Right lobe of liver (tissue), 6 donors: Measurements from ENCODE around the gene PRR5L. TPM values are rescaled to one million over a fixed set of nuclear protein-coding genes. Genes with fewer than 3 reads are reported as not detected.

Source experiments
- ATAC-seq, 4 donors: fragments of 200-7000 bp; cut with Tn5 transposase; one replicate each; pipeline ENCODE4 v1.9.1; 2020; ENCODE audit warnings: mild to moderate bottlenecking in 4 of 4, moderate library complexity in 4 of 4
- DNase-seq, 3 donors: peaks; one replicate each; pipeline ENCODE4 v3.0.0-alpha.2; 2020
- H3K27ac ChIP-seq, 3 donors: fragments of 200-600 bp; one replicate each; pipeline ENCODE4 v1.8.0; 2022
- H3K27me3 ChIP-seq, 2 donors: fragments of 200-600 bp; one replicate each; pipeline ENCODE4 v1.8.0; 2022
- H3K36me3 ChIP-seq, 4 donors: fragments of 200-600 bp; sonication (generic) in 1 of 4; one replicate each; pipeline versions ENCODE4 v1.5.1 to v1.8.0; 2017 to 2022; ENCODE audit warnings: control low read depth in 1 of 4
- H3K4me1 ChIP-seq, 4 donors: fragments of 200-600 bp; sonication (generic) in 1 of 4; one replicate each; pipeline versions ENCODE4 v1.5.1 to v1.8.0; 2017 to 2022; ENCODE audit warnings: control low read depth in 1 of 4
- H3K4me3 ChIP-seq, 3 donors: fragments of 200-600 bp; one replicate each; pipeline ENCODE4 v1.8.0; 2022
- H3K9me3 ChIP-seq, 4 donors: fragments of 200-600 bp; sonication (generic) in 1 of 4; one replicate each; pipeline versions ENCODE4 v1.5.1 to v1.8.0; 2017 to 2022; ENCODE audit warnings: control low read depth in 1 of 4
- CTCF ChIP-seq, 4 donors: fragments of 200-600 bp in 3 of 4; fragments of 450-650 bp in 1 of 4; IDR thresholded peaks; one replicate each; pipeline versions ENCODE4 v1.5.1 to v1.8.0; 2016 to 2022; ENCODE audit warnings: antibody characterized with exemption in 4 of 4, mild to moderate bottlenecking in 2 of 4
- POLR2A ChIP-seq: fragments of 450-650 bp; IDR thresholded peaks from one replicate; pipeline ENCODE4 v1.6.1; 2017; ENCODE audit warnings: antibody characterized with exemption, mild to moderate bottlenecking
- WGBS: methylation state at CpG from one replicate; pipeline ENCODE4 v1.1.6; 2018; ENCODE audit warnings: low coverage, low lambda C conversion rate; ENCODE audit not compliant: insufficient coverage; ENCODE audit errors: missing lambda C conversion rate; 5-methylcytosine and 5-hydroxymethylcytosine counted together
- intact Hi-C, 2 donors: fragments of 100-400 bp; cut with DNase I; formaldehyde crosslinking; loops; one replicate each; pipeline versions ENCODE4 v1.11.2 to v1.14.1; 2022
- total RNA-seq, 6 experiments: library from RNA; depleted of rRNA in 2 of 6; stranded (reverse); fragments of >200 nt in 2 of 6; fragmentation: NEBNext Ultra II Directional in 3 of 6; extraction: Animal tissue kit (Norgen Biotek cat#: 25700) in 3 of 6; gene quantifications; one replicate each; pipeline versions ENCODE4 v1.1.0 to v1.2.4, GENCODE V29; 2016 to 2023
- donor health status: DM: no; HTN: yes; CAD: no.
- donor health status: DM: no; HTN: no; CAD: no.
- donor health status: DM: no; HTN: no; CAD: no.
- donor health status: DM: no; HTN: yes; CAD: no.
- donor health status: DM: no; HTN: yes; CAD: no.

Gene PRR5L
- total RNA-seq, 6 experiments from 2014 or later: 2.2 to 4.5 (median 2.3) TPM

- ATAC-seq (peak; percentile 39 to 68 (median 45)), DNase-seq (peak in 1 of 3 donors; percentile 50)
- Histone ChIP-seq H3K9me3 (no peaks in the 10 kb centered on the region), H3K36me3 (no peaks in the 10 kb centered on the region), H3K27ac (peak overlapping the region in 1 of 3 donors; percentile 13), H3K4me1 (no peaks in the 10 kb centered on the region), H3K27me3 (no peaks in the 10 kb centered on the region), H3K4me3 (no peak overlapping the region)
- intact Hi-C loops: no loop called here
- TF ChIP-seq POLR2A (no peak), CTCF (IDR thresholded peaks at IDR 0.05) (no peak)
- 6% methylated on average over 11 of the region's 11 CpGs for WGBS
Measured at GRCh38 chr11:36361901-36362391, 65.9 kb downstream of the PRR5L start.

DNA sequence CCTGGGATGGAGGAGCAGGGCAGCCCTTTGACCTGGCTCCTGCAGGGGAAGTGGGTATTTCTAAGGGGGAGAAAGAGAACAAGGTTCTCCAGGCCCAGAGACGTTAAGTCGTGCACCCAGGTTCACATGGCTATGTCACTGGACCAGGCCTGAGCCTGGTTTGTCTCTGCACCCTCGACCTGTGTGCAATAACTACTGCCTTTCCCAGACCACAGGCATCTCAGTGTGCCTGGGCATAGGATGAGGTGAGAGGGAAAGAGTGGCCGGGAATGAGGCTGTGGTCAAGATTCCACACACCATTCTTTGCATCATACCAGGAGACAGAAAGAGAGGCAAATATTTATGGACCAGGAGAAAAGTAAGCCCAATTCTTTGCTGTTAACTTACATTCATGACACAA lies 66.8 kb downstream of the PRR5L start:
- H3K9me3 ChIP-seq: no peaks in the 10 kb centered on the region
- no peak overlapping the region for H3K27ac ChIP-seq
- no peaks in the 10 kb centered on the region for H3K4me1 ChIP-seq
- H3K36me3 ChIP-seq: no peaks in the 10 kb centered on the region
- H3K4me3 ChIP-seq: no peak overlapping the region
- intact Hi-C loops: no loop called here
- WGBS: 38% methylated on average over 4 of the region's 4 CpGs
- H3K27me3 ChIP-seq: no peaks in the 10 kb centered on the region
- ATAC-seq (peak in 1 of 4 donors; percentile 10), DNase-seq (no peak)
- no peak for TF ChIP-seq POLR2A
- no peak for TF ChIP-seq CTCF (IDR thresholded peaks at IDR 0.05)

DNA sequence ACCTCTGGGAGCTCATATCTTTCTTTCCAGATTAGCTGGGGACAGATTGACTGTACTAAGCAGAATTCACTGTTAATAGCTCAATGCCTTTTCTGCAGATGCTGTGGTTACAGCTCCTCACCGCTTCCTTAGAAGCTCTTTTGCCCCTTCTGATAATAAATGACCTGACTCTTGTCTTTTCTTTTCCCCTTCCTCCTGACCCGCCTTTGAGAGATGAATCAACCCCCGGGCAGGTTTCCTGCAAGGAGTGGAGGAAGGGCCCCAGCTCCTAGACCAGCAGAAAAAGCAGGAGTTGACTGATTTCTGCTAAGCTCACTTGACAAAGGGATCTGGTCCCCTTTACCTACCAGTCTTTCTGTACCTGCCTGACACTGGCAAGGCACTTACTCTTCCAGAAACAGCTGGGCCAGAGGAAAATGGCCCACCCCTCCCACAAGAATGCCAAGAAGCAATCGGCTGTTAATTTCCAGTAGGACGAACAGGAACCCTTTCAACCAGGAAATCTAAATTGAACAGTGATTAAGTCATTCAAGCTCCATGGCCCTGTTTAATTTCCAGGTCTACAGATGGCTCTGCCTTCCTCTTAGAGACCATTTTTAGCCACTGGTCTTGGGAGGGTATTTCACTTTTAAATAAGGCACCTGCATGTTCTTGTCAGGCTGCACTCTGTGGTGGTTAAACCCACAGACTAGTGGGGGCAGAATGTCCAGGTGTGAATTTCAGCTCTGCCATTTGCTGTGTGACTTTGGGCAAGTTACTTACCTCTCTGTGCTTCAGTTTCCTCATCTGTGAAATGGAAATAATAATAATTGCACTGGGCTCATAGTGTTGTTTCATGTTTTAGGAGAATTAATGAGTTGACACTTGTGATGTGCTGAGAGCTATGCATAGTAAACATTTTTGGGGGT lies 67.5 kb downstream of the PRR5L start:
- Histone ChIP-seq H3K4me3 (no peak overlapping the region), H3K36me3 (no peaks in the 10 kb centered on the region), H3K9me3 (no peaks in the 10 kb centered on the region), H3K27ac (no peak overlapping the region), H3K27me3 (no peaks in the 10 kb centered on the region), H3K4me1 (no peaks in the 10 kb centered on the region)
- intact Hi-C loops: no loop called here
- DNase-seq (no peak), ATAC-seq (peak; percentile 35 to 64 (median 46))
- WGBS: 32% methylated on average over 5 of the region's 5 CpGs
- no peak for TF ChIP-seq POLR2A
- no peak for TF ChIP-seq CTCF (IDR thresholded peaks at IDR 0.05)

GRCh38 chr11:36364551-36365325 lies 68.7 kb downstream of the PRR5L start:
- peak in 1 of 4 donors; percentile 21 for ATAC-seq
- no peaks in the 10 kb centered on the region for H3K27me3 ChIP-seq
- no peak overlapping the region for H3K27ac ChIP-seq
- H3K4me3 ChIP-seq: no peak overlapping the region
- no peak for TF ChIP-seq POLR2A
- no peaks in the 10 kb centered on the region for H3K9me3 ChIP-seq
- intact Hi-C loops: no loop called here
- no peaks in the 10 kb centered on the region for H3K4me1 ChIP-seq
- WGBS: 32% methylated on average over 10 of the region's 10 CpGs
- no peaks in the 10 kb centered on the region for H3K36me3 ChIP-seq
- no peak for DNase-seq

DNA sequence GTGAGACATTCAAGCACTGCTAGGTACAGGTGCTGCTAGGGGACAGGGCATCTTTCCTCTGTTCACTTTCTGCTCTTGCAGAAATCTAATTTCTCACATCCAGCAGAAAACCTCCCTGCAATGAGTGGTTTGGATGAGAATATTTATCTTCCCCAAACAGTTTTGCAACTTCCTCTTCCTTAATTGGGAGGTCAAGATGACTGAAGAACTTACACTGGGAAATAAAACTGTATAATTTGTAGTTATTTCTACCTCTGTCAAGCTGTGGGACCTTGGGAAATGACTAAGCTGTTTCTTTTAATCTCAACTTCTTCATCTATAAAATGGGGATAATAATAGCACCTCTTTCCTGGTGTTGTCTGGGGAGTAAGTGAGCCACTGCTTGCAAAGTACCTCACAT lies 69.8 kb downstream of the PRR5L start:
- no peak for DNase-seq
- H3K4me1 ChIP-seq: no peaks in the 10 kb centered on the region
- ATAC-seq: peak; percentile 42 to 49 (median 46)
- intact Hi-C loops: no loop called here
- H3K27ac ChIP-seq: no peak overlapping the region
- no peak for TF ChIP-seq CTCF (IDR thresholded peaks at IDR 0.05)
- H3K4me3 ChIP-seq: no peak overlapping the region
- H3K9me3 ChIP-seq: no peaks in the 10 kb centered on the region
- H3K27me3 ChIP-seq: no peaks in the 10 kb centered on the region
- no peaks in the 10 kb centered on the region for H3K36me3 ChIP-seq
